ENCODE measurements around the gene SHPK. TPM values are rescaled to one million over a fixed set of nuclear protein-coding genes. Genes with fewer than 3 reads are reported as not detected.

Gene SHPK
- total RNA-seq, 1 donor from 2014 or later = 22.1 TPM

- H3K4me1 Mint-ChIP-seq (ENCODE audit: unreplicated experiment) = peaks cover 12% of the 10 kb centered on the region
- H3K4me3 Mint-ChIP-seq = no peak overlapping the region
- no peak for TF ChIP-seq CTCF (conservative IDR thresholded peaks at IDR 0.05)
- no peaks in the 10 kb centered on the region for H3K9me3 Mint-ChIP-seq
- DNase-seq (ENCODE audit: extremely low spot score, unreplicated experiment) = no peak
- no peaks in the 10 kb centered on the region for H3K27me3 Mint-ChIP-seq
- peaks cover 10% of the 10 kb centered on the region for H3K36me3 Mint-ChIP-seq
- H3K27ac Mint-ChIP-seq = no peak overlapping the region
Measured at GRCh38 chr17:3632287-3632686, 3.8 kb downstream of the SHPK start.

GRCh38 chr17:3630781-3631180, 5.3 kb downstream of the SHPK start:
- H3K9me3 Mint-ChIP-seq = no peaks in the 10 kb centered on the region
- peaks cover 15% of the 10 kb centered on the region for H3K36me3 Mint-ChIP-seq
- H3K4me1 Mint-ChIP-seq (ENCODE audit: unreplicated experiment) = peaks cover 9% of the 10 kb centered on the region
- DNase-seq (ENCODE audit: extremely low spot score, unreplicated experiment) = no peak
- no peak overlapping the region for H3K4me3 Mint-ChIP-seq
- no peak for TF ChIP-seq CTCF (conservative IDR thresholded peaks at IDR 0.05)
- no peak overlapping the region for H3K27ac Mint-ChIP-seq
- no peaks in the 10 kb centered on the region for H3K27me3 Mint-ChIP-seq

- no peak for TF ChIP-seq CTCF (conservative IDR thresholded peaks at IDR 0.05)
- H3K4me3 Mint-ChIP-seq = no peak overlapping the region
- no peak for DNase-seq (ENCODE audit: extremely low spot score, unreplicated experiment)
- H3K27ac Mint-ChIP-seq = no peak overlapping the region
- peaks cover 24% of the 10 kb centered on the region for H3K36me3 Mint-ChIP-seq
- H3K9me3 Mint-ChIP-seq = no peaks in the 10 kb centered on the region
- H3K4me1 Mint-ChIP-seq (ENCODE audit: unreplicated experiment) = no peaks in the 10 kb centered on the region
- no peaks in the 10 kb centered on the region for H3K27me3 Mint-ChIP-seq
Measured at GRCh38 chr17:3627769-3628167, 8.3 kb downstream of the SHPK start.

GRCh38 chr17:3626831-3627768, 8.9 kb downstream of the SHPK start:
- Mint-ChIP-seq H3K4me1 (ENCODE audit: unreplicated experiment) (no peaks in the 10 kb centered on the region), H3K27ac (no peak overlapping the region), H3K9me3 (no peaks in the 10 kb centered on the region), H3K36me3 (peaks cover 24% of the 10 kb centered on the region), H3K4me3 (no peak overlapping the region), H3K27me3 (no peaks in the 10 kb centered on the region)
- no peak for DNase-seq (ENCODE audit: extremely low spot score, unreplicated experiment)
- no peak for TF ChIP-seq CTCF (conservative IDR thresholded peaks at IDR 0.05)

- TF ChIP-seq CTCF (conservative IDR thresholded peaks at IDR 0.05) = no peak
- peaks cover 33% of the 10 kb centered on the region for H3K36me3 Mint-ChIP-seq
- H3K4me1 Mint-ChIP-seq (ENCODE audit: unreplicated experiment) = no peaks in the 10 kb centered on the region
Measured at GRCh38 chr17:3622977-3623594, 13.0 kb downstream of the SHPK start.

More at GRCh38 chr17:3622977-3623594, 13.0 kb downstream of the SHPK start:
- H3K27me3 Mint-ChIP-seq = no peaks in the 10 kb centered on the region
- H3K9me3 Mint-ChIP-seq = no peaks in the 10 kb centered on the region
- no peak for DNase-seq (ENCODE audit: extremely low spot score, unreplicated experiment)
- no peak overlapping the region for H3K27ac Mint-ChIP-seq
- no peak overlapping the region for H3K4me3 Mint-ChIP-seq

Data from type B pancreatic cell (in vitro differentiated cells).